Activated CD8-positive, alpha-beta memory T cell treated with anti-CD3 and anti-CD28 coated beads for 36 hours (primary cell): ENCODE results near the gene BEGAIN. TPM values are rescaled to one million over a fixed set of nuclear protein-coding genes. Genes with fewer than 3 reads are reported as not detected.

Source experiments
- CTCF ChIA-PET: fragments of 350-600 bp; sonication (Branson Sonifier 250); formaldehyde crosslinking; loops from one replicate; lab custom pipeline; 2021; ENCODE audit warnings: antibody characterized with exemption; lab: Charles Lee
- POLR2A ChIA-PET: fragments of 350-600 bp; sonication (Branson Sonifier 250); formaldehyde crosslinking; loops from one replicate; lab custom pipeline; 2021; ENCODE audit warnings: antibody characterized with exemption; lab: Charles Lee
- total RNA-seq, 2 experiments: library from RNA; stranded (reverse); gene quantifications; one replicate each; pipeline ENCODE4 v1.2.3, GENCODE V29; 2021

BEGAIN gene
- total RNA-seq, 2 experiments from 2014 or later, result 3.4 to 3.7 TPM

DNA sequence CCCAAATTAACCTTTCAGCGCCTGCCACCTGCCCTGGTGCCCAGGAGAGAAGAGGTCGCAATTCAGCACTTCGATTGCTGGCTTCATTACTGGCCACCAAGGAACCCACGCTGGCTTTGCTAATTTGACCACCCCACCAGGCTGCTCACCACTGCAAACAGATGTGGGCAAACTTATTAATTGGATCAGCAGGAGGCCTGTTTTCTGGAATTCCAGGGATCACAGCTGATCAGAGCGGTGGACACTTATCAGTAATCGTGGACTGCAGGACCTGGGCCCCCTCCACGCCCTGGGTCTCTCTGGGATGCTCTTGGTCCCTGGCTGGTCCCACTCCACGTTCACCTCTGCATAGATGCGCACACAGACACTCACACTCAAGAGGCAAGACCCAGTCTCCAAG is 27.8 kb downstream of the BEGAIN start:
- CTCF ChIA-PET, result interaction anchor here (1.2 kb wide), 1 partner anchor 11 kb away, joined by 3 read pairs; no protein-coding TSS in a partner anchor
- POLR2A ChIA-PET, result no interaction called here

GRCh38 chr14:100558966-100559365 is 28.3 kb downstream of the BEGAIN start:
- ChIA-PET CTCF (interaction anchor here (1.2 to 1.4 kb wide), 2 partner anchors 10 to 87 kb away, joined by 3 read pairs; no protein-coding TSS in a partner anchor), POLR2A (no interaction called here)

DNA sequence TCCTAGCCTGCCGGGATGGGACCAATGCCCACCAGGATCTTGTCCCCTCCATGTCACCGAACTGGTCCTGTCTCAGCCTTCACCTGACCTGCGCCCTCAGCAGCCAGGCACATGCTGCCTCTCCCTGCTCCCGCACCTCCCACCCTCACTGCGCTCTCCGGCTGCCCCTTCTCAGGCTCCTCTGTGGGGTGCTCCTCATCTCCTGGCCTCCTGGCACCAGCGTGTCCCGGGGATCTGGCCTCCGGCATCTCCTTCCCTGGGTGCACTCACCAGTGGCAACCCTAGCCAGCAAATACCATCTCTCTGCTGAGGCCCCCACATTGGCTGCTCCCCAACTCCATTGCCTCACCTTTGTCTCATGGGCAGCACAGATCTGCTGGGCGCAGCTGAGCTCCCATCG is 29.0 kb downstream of the BEGAIN start:
- CTCF ChIA-PET, result interaction anchor here (1.2 to 1.4 kb wide), 2 partner anchors 9 to 87 kb away, joined by 3 read pairs; no protein-coding TSS in a partner anchor
- POLR2A ChIA-PET, result no interaction called here

DNA sequence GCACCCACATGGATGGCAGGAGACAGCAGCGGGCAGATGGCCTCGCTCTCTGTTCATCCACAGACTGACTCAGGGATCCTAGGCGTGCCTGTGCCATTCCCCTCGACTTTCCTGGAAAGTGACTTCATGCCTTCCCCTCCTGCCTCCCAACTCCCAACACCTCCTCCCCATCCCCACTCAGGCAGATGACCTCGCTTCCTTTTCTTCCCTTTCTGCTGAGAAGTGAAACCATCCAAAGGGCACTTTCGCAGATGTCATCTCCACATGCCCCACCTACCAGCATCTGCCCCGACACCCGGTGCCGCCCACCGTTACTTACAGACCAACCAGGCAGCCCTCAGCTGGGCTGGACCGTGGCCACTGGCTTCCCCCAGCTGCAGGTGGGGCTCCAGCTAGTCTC is 29.6 kb downstream of the BEGAIN start:
- ChIA-PET POLR2A (no interaction called here), CTCF (interaction anchor here (1.4 kb wide), 1 partner anchor 88 kb away, joined by 3 read pairs; no protein-coding TSS in a partner anchor)

GRCh38 chr14:100556936-100557505 is 30.2 kb downstream of the BEGAIN start:
- ChIA-PET POLR2A (no interaction called here), CTCF (no interaction called here)

DNA sequence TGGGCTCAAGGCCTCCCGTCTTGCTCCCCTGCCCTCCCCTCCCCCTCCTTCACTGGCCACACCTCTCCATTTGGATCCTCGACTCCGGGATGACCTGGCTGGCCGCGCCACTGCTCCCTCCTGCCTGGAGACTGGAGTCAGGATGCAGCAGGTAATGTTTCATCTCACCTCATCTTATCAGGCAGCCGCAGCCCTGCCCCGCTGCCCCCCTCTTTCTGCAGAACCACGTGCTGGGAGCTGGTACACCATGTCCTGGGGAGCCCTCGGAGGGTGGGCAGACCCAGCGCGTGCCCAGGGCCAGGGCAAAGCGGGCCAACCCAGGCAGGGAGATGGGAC is 31.1 kb downstream of the BEGAIN start:
- CTCF ChIA-PET, result no interaction called here
- POLR2A ChIA-PET, result no interaction called here

- ChIA-PET POLR2A (no interaction called here), CTCF (interaction anchor here (2.0 kb wide), 1 partner anchor 89 kb away, joined by 5 read pairs; no protein-coding TSS in a partner anchor)
These were observed 31.6 kb downstream of the BEGAIN start for GRCh38 chr14:100555436-100556139.

GRCh38 chr14:100554696-100555320 is 32.4 kb downstream of the BEGAIN start:
- ChIA-PET POLR2A (no interaction called here), CTCF (interaction anchor here (2.0 kb wide), 1 partner anchor 90 kb away, joined by 5 read pairs; no protein-coding TSS in a partner anchor)

- CTCF ChIA-PET, result interaction anchor here (2.0 kb wide), 1 partner anchor 91 kb away, joined by 5 read pairs; no protein-coding TSS in a partner anchor
- POLR2A ChIA-PET, result no interaction called here
These were observed 33.0 kb downstream of the BEGAIN start for GRCh38 chr14:100554082-100554677.

GRCh38 chr14:100553471-100553870 is 33.7 kb downstream of the BEGAIN start:
- ChIA-PET POLR2A (no interaction called here), CTCF (no interaction called here)

GRCh38 chr14:100552524-100553125 is 34.6 kb downstream of the BEGAIN start:
- POLR2A ChIA-PET, result no interaction called here

DNA sequence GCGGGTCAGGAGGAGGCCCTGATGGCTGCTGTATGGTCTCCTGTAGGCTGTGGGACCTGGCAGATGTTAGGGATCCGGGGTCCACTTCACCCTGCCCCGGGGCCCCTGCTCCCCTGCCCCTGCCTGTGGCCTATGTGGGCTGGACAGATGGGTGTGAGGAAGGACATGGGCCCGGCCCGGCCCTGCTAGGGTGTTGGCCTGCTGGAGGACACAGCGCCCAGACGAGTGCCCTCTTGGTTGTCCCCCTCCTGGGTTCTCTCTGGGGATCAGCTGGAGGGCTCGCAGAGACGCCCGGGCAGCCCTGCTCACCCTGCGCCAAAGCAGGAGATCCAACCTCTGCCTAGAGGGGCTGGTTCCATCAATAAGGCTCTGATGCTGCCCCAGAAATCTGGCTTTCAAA is 36.2 kb downstream of the BEGAIN start:
- ChIA-PET CTCF (no interaction called here), POLR2A (no interaction called here)

More at GRCh38 chr14:100552524-100553125, 34.6 kb downstream of the BEGAIN start:
- CTCF ChIA-PET, result no interaction called here

DNA sequence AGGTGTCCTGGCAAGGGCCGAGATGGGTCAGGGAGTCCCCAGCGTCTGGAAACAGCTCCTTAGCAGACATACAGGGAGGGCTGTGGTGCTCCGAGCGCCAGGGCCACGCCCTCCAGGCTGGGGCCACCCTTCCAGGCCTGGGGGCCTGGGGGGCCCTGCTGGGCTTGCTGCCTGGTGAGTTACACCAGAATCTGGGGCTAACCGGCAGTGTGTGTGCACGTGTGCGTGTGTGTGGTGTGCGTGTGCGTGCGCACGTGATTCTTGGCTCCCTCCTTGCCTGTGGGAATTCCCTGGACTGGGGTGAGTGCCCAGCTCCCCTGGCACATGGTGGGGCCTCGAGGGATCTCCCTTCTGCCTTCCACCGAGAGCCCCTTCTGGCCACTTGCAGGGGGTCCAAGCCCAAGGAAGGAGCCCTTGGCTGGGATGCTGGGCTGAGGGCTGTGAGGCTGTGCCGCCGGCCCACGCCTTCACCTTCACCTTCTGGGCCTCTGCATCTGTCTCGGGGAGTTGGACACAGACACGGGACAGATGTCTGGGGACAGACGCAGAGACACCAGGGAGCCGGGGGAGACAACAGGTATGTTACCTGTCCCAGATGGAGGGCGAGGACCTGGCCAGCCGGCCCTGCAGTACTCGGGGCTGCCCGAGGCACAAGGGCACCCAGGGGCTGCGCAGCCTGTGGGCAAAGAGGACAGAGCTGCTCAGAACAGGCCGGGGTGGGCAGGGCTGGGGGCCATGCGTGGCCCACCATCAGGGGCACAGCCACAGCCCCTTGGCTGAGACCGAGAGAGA is 37.2 kb downstream of the BEGAIN start:
- POLR2A ChIA-PET, result no interaction called here
- CTCF ChIA-PET, result no interaction called here

DNA sequence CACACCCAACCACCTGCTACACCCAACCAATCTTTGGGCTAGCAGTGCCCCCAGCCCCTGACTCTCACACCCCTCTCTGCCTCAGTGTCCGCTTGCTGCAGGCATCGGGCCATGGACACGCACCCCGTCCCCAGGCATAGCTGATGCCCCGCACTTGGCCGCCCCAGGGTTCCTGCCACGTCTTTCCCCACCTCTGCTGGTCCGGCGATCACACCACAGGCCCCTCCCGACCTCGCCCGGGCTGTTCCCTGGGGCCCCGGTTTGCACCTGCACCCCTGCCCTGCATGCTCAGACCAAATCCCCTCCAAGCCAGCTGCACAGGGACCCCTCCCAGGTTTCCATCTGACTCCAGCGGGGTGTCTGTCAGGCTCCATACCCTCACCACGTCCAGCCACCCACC is 38.3 kb downstream of the BEGAIN start:
- ChIA-PET CTCF (interaction anchor here (1.0 kb wide), 1 partner anchor 10 kb away, joined by 3 read pairs; no protein-coding TSS in a partner anchor), POLR2A (no interaction called here)

GRCh38 chr14:100548295-100548655 is 38.9 kb downstream of the BEGAIN start:
- ChIA-PET POLR2A (no interaction called here), CTCF (interaction anchor here (1.0 kb wide), 1 partner anchor 11 kb away, joined by 3 read pairs; no protein-coding TSS in a partner anchor)

GRCh38 chr14:100547633-100548294 is 39.5 kb downstream of the BEGAIN start:
- ChIA-PET POLR2A (no interaction called here), CTCF (interaction anchor here (1.3 kb wide), 1 partner anchor 98 kb away, joined by 5 read pairs; no protein-coding TSS in a partner anchor)

GRCh38 chr14:100546051-100546443 is 41.2 kb downstream of the BEGAIN start:
- ChIA-PET POLR2A (no interaction called here), CTCF (interaction anchor here (0.6 to 3.4 kb wide), 6 partner anchors 11 to 1111 kb away, joined by 3 to 11 read pairs (median 4); no protein-coding TSS in a partner anchor)

- CTCF ChIA-PET, result interaction anchor here (1.3 to 3.4 kb wide), 3 partner anchors 100 to 160 kb away, joined by 3 to 11 read pairs (median 4); no protein-coding TSS in a partner anchor
- POLR2A ChIA-PET, result no interaction called here
These were observed 41.9 kb downstream of the BEGAIN start for GRCh38 chr14:100545359-100545758.
